VCaP (cell line): ENCODE results near the gene ASNSD1.

Experiments
- H3K27ac ChIP-seq: fragments of 450-650 bp; 2 replicates; pipeline ENCODE4 v1.5.1; 2017
- CTCF ChIP-seq: fragments of 450-650 bp; conservative IDR thresholded peaks from 2 replicates; pipeline ENCODE4 v1.5.1; 2017; ENCODE audit warnings: mild to moderate bottlenecking, moderate library complexity

ASNSD1 gene

GRCh38 chr2:189635353-189635752 lies 25.9 kb upstream of the ASNSD1 start:
- no peak overlapping the region for H3K27ac ChIP-seq
- no peak for TF ChIP-seq CTCF

- no peak overlapping the region for H3K27ac ChIP-seq
Observed at GRCh38 chr2:189638301-189639006, 22.8 kb upstream of the ASNSD1 start.

DNA sequence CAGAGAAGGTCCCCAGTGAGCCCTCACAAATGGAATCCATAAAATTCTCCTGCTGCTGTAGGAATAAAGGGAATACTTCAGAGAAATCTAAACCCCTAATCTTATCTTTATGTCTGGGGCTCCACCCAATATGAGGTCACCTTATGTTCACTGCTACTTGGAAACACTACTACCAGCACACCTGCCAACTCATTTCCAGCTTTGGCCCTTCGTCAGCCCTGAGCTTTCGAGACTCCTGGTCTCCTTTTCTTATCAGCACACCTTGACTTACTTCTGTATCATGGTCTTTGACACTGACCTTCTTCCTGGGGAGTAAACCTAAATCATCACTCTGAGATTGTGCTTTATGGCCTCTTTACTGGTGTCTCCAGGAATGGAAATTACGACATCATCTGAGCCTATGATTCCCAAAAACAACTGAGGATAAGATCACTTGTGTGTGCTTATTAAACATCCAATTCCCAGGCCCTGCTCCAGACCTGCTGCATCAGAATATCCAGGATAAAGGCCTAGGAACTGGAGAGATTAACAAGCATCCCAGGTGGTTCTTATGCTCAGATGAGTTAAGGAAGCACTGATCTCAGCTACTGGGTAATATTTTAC lies 22.2 kb upstream of the ASNSD1 start:
- no peak for TF ChIP-seq CTCF
- H3K27ac ChIP-seq = no peak overlapping the region

More at GRCh38 chr2:189638301-189639006, 22.8 kb upstream of the ASNSD1 start:
- no peak for TF ChIP-seq CTCF

DNA sequence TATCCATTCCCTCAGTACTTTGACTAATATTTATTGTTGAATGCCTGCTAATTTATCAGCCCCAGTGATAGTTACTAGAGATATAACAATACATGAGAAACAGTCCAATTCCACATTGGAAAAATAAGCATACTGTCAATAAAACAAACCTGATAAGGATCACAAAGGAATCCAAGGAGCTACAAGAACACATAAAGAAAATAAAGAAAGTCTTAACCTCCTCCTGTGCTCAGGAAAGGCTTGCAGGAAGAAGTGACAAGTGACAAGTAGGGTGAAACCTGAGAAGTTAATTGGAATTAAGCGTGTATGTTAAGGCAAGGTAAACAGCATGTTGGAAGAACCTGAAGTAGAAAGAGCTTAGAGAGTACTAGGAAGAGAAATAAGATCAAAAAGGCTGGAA lies 20.3 kb upstream of the ASNSD1 start:
- H3K27ac ChIP-seq = peak overlapping the region; percentile 64
- no peak for TF ChIP-seq CTCF

GRCh38 chr2:189641590-189641989 lies 19.7 kb upstream of the ASNSD1 start:
- no peak for TF ChIP-seq CTCF
- H3K27ac ChIP-seq = peak overlapping the region; percentile 64

GRCh38 chr2:189646521-189646920 lies 14.7 kb upstream of the ASNSD1 start:
- no peak for TF ChIP-seq CTCF
- H3K27ac ChIP-seq = no peak overlapping the region

DNA sequence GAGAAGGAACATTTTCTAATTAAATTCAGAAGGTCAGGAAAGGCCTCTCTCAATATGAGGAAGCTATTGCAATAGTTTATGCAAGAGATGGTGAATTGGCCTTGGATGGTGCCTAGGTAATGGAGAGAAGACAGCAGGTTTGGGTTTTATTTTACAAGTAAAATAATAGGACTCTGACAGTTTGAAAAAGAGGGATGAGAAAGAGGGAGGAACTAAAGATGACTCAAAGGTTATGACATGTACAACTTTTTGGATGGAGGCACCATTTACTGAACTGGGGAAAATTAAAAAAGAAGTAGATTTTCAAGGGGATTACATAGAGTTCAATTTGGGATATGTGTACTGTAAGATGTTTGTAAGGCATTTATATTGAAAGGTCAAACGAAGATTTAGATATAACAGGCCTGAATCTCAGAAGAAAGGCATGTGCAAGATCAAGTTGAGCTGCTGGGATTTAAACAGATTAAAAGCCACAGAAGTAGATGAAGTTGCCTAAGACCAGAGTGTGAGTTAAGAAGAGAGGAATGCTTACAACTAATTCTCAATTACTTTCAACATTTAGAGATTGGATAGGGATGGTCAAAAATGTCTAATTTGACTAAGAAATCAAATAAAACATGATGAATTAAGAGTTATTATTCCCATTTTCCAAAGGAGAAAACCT lies 12.3 kb upstream of the ASNSD1 start:
- no peak for TF ChIP-seq CTCF
- H3K27ac ChIP-seq = no peak overlapping the region
